GM19240 (cell line): Measurements from ENCODE around the gene SEMA4C.
A peak's percentile ranks its signal among the peaks of the same experiment; 100 is the strongest.
"Not testable (repeated sequence)": the region's sequence is repeated elsewhere in the genome, so short reads cannot be mapped to it uniquely, and the experiment has no call there.

ENCODE experiments used
- DNase-seq: peaks from one replicate; pipeline ENCODE4 v3.0.0; 2011; ENCODE audit warnings: low spot score; ENCODE audit not compliant: insufficient read length

SEMA4C gene

DNA sequence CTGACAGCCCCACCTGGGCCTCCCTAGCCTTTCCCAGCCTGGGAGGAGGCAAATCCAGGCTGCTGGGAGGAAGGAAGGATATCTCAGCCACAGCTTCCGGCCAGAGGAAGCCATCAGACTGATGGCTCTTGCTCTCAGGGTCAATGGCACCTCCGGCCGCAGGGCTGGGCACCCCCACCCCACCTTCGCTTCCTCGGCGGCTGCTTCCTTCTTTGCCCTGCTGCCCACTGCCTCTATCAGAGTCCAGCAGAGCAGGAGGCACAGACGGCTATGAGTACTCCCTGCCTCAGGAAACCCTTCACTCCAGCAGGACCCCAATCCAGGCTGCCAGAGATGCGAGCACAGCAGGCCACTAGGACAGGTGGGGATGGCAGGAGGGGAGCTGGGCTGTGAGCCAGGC, 3.3 kb downstream of the SEMA4C start:
- no peak for DNase-seq

DNA sequence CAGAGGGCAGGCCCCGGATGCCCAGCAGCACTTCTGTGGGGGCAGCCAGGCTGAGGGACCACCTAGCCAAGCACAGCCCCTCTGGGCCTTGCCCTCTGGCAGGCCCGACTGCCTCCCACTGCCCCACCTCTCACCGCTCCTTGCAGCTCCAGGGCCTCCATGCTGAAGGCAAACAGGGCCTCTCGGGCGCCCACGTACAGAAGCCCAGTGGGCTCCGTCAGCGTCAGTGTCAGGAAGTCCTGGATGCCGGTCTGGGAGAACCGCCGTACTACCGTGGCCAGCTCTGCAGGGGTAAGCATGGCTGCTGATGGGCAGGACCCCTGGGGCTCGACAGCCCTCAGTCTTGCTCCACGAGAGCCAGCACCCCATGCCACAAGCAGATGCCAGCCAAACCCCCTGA, 3.7 kb downstream of the SEMA4C start:
- no peak for DNase-seq

DNA sequence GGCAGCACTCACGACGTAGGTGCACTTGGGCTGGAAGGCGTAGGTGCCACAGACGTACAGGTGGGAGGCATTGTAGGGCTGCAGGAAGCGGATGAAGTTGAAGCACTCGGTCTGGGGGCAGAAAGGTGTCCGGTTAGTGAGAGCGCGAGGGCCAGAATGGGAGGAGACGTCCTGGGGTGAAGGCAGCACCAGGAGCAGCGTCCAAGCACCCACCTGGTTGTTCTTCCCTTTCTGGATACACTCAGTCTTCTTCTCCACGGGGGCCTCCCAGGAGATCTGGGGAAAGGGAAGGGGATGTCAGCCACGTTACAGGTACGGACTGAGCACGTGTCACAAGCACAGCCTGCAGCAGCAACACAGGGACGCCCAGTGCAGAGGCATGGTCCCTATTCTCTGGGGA, 4.2 kb downstream of the SEMA4C start:
- DNase-seq: no peak

DNA sequence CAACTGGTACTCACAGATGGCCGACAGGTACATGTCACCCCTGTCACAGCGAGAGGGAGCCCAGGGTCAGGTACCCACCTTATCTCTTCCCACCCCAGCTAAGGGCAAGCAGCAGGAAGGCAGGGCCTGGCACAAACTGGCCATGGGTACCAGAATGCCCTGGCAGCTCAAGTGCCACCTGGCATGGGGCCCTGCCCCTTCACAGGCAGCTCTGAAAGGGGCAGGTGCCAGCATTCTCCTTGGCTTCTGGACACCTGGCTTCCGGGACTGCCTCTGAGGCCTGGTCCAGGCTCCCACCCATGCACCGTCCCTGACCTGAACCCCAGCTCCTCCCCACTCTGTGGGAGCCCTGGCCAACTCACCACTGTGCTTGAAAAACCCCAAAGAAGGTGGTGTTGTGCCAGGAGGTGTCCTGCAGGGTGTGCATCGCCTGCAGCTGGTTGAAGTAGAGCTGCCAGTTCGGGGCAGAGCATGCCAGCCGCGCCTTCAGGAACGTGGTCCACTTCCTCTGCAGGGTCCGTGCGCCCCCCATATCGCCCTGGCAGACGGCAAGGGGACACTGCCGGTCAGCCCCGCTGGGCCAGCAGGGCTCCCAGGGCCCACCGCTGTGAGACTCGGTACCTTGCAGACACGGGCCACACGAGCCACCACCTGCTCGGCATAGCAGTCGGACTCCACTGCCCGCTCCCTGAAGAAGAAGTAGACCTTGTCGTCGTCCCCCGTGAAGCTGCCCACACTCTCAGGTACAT, 5.4 kb downstream of the SEMA4C start:
- no peak for DNase-seq

- DNase-seq: no peak
These were observed 6.1 kb downstream of the SEMA4C start for GRCh38 chr2:96863575-96864342.

DNA sequence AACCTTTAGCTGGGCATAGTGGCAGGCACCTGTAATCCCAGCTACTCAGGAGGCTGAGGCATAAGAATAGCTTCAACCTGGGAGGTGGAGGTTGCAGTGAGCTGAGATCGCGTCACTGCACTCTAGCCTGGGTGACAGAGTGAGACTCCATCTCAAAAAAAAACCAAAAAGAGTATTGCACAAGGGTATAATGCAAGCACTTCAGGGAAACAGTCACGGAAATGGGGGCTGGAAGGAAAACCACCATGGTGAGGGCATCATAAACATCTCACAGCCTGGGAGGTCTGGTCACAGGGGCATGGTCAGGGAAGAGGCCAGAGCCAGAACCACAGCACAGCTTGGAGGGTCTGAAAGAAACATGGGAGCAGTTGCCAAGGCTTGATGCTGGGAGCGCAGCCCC, 6.8 kb downstream of the SEMA4C start:
- DNase-seq: not testable (repeated sequence)

DNA sequence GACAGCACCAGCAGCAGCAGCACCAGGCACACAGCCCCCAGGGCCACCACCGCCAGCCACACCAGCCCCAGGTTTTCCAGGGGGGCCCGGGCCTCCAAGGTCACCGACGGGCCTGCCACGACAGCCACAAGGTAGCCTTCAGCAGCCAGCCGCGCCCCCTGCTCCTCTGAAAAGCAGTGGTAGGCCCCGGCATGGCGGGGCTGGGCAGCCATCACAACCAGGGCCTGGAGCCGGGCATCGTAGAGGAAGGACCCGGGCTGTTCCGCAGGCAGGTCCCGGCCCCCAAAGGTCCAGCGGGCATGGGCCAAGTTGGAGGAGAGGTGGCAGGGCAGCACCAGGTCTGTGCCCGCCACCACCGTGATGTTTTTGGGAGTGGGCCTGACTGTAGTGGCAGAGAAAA, 8.8 kb downstream of the SEMA4C start:
- no peak for DNase-seq

DNA sequence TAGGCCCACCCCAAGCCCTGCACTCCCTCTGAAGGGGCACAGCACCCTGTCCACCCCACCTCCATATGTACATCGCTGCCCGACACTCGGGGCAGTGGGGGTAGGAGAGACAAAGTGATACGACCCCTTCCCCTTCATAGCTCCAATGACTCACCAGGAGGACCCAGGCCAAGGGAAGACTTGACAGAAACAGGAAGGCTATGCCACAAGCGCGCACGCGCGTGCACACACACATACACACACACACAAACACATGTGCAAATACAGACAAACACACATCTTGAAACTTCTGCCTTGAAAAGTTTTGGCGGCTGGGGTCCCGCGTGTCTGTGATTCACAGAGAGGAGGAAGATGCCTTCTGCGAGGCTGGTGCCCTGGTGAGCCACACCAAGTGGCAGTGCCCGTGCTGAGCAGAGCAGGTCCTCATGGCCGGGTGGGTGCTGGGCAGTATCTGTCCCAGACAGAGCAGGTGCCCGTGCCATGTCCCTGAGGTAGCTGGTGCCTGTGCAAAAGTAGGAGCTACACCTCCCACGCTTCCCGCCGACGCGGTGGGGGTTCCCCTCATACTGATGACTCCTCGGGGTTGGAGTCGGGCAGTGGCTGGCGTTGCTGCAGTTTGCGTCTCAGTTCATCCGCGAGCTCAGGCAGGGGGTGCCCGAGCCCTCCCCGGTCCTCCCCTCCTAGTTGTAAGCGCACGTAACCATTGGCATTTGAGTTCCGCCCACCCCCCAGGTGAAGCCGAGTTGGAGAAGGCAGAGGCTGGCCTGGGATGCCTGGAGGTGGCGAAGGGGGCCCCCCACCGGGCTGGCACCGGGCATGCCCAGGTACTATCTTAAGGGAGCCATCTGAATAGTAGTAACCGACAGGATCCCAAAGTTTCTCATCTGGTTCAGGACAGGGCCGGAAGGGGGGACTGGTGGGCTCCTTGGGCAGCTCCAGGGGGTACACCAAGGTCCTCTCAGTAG, 9.5 kb downstream of the SEMA4C start:
- DNase-seq: no peak

- DNase-seq: no peak
These were observed 10.2 kb downstream of the SEMA4C start for GRCh38 chr2:96859681-96860064.

- DNase-seq: no peak
These were observed 10.7 kb downstream of the SEMA4C start for GRCh38 chr2:96859099-96859649.

- peak; percentile 99 for DNase-seq
These were observed 12.1 kb downstream of the SEMA4C start, which contains the start of gene ANKRD39 for GRCh38 chr2:96857667-96858372. ANKRD39 (minus strand) TSS chr2:96858016; CDS start chr2:96857987, 29 bp downstream.

DNA sequence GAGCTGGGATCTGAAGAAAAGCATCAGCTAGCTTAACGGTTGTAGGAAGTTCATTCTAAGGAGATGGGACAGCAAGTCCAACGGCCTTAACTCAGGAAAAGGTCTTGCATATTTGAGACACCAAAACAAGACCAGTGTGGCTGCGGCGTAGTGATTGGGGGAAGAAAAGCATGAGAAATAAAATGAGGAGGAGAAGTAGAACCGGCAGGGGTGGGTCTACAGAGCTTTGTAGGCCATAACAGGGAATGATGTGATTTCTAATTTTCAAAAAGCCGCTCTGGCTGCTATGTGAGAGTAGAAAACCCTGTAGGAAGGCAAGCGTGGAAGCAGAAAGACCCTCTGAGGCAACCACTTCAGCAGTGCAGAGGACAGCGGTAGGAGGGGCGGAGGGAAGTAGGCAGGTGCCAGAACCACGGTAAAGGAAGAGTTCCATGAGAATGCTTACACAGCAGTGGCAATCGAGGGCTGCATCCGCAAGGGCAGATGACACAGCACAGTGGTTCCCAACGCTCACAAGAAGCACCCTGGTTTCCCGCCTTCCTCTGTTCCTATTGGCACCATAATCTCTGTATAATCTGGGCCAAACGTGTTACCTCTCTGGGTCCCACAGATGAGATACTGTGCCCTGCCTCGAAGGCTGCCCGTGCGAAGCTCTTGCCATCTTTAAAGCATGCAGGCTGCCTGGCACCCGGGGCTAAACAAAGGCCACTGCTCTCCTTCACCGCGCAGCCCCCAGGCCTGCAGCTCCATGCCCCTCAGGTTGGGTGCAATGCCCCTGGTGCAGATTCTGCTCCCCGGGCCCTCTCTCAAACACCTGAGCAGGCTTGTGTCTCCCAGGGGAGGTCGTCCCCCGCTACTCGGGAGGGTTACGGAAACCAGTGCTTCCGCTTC, 12.9 kb downstream of the SEMA4C start:
- no peak for DNase-seq

GRCh38 chr2:96853321-96853720, 16.6 kb downstream of the SEMA4C start:
- no peak for DNase-seq

GRCh38 chr2:96852667-96853066, 17.2 kb downstream of the SEMA4C start:
- DNase-seq: no peak

GRCh38 chr2:96848264-96848663, 21.6 kb downstream of the SEMA4C start:
- no peak for DNase-seq

DNA sequence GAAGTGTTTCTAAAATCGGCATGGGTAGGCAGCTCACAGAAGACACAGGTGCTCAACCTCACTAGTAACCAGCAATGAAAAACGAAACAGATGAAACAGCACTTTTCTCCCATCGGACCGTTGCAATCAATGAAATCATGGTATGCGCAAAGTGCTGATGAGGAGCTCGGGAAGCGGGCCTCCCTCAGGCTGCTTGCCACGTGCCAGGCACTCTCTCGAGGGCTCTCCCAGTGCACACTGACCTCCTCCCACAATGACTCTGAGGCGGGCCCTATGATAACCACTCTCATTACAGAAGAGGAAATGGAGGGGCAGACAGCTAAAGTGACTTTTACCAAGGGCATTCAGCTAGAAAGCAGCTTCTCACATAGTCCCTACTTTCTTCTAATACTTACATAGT, 22.3 kb downstream of the SEMA4C start:
- DNase-seq: no peak

DNA sequence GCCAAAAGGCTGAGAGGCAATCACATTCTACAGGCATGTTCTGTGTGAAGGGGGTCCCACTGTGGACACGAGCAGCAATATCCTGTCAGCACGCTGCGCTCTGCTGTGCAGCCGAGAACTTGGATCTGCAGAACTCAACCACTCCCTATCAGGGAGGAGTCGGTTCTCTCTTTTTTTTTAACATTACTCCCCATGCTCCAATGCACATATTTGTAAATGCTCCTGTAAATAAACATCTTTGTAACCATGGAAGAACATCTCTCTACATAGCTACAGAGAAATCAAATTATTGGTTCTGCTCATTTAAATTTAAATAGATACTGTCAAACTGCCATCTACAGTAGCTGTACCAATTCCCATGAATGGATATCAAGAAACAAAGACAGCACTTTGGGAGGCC, 23.1 kb downstream of the SEMA4C start:
- no peak for DNase-seq

GRCh38 chr2:96844405-96844808, 25.5 kb downstream of the SEMA4C start:
- DNase-seq: no peak

- DNase-seq: no peak
These were observed 26.2 kb downstream of the SEMA4C start, which contains the start of gene ANKRD23 for GRCh38 chr2:96843538-96844268. ANKRD23 (minus strand) TSS chr2:96844021; CDS start chr2:96843992, 29 bp downstream.
